Measurements from ENCODE around the gene AGK.
"Not testable (repeated sequence)": the region's sequence is repeated elsewhere in the genome, so short reads cannot be mapped to it uniquely, and the experiment has no call there.

AGK gene

GRCh38 chr7:141685285-141686023 is 134.2 kb downstream of the AGK start:
- no peak for FAIRE-seq

- no peak for FAIRE-seq
Observed at GRCh38 chr7:141686074-141686473, 134.9 kb downstream of the AGK start.

- no peak for FAIRE-seq
Observed at GRCh38 chr7:141686670-141687069, 135.5 kb downstream of the AGK start.

DNA sequence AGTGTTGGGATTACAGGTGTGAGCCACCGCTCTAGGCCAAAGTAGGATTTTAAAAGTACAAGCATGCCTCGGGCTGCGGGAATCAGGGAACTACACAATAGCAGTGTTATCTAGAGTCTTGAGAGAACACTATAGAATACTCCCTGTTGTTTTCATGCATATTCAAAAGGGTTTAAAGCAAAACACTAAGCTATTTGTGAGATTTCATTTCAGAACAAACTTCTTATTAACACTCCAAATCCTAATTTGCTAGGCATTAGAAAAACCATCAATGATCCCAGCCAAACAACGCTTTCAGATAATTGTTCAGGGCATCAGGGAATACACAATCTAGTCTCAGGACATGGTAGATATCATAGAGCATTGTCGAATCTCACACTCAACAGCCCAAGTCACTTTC is 136.8 kb downstream of the AGK start:
- no peak for FAIRE-seq

- FAIRE-seq: not testable (repeated sequence)
Observed at GRCh38 chr7:141689072-141689825, 138.0 kb downstream of the AGK start.

DNA sequence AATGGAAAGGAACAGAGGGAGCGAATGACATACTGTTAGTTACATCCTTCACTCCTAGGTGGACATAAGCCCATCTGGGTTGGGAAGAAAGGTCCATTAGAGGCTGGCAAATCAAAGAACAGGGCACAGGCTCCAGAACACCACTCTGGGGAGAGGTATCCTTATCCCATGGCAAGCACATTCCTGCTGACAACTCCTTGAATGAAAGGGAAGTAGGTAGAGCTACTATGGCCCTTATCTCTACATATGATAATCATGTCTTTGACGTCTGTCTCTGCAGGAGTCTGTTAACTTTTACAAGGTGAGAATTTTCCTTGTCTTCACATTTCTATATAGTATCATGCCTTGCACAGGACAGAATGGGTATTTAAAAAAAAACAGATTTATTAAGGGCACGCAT is 140.3 kb downstream of the AGK start:
- no peak for FAIRE-seq

DNA sequence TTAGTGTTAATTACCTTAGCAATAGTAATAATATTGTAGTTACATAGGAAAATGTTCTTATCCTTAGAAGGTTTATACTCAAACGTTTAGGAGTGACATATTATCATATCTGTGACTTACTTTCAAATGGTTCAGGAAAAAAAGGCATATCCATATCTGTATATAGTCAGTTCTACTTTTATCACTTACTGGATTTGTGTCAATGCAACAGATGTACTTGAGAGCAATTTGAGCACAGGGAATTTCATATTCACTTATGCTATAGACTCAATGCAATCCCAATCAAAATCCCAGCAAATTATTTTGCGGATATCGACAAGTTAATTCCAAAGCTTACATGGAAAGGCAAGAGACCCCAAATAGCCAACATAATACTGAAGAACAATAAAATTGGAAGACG is 140.8 kb downstream of the AGK start:
- FAIRE-seq: no peak

GRCh38 chr7:141693082-141693481 is 141.9 kb downstream of the AGK start:
- no peak for FAIRE-seq

- no peak for FAIRE-seq
Observed at GRCh38 chr7:141695803-141696289, 144.6 kb downstream of the AGK start.

- FAIRE-seq: peak; percentile 13
Observed at GRCh38 chr7:141696348-141696747, 145.1 kb downstream of the AGK start.

DNA sequence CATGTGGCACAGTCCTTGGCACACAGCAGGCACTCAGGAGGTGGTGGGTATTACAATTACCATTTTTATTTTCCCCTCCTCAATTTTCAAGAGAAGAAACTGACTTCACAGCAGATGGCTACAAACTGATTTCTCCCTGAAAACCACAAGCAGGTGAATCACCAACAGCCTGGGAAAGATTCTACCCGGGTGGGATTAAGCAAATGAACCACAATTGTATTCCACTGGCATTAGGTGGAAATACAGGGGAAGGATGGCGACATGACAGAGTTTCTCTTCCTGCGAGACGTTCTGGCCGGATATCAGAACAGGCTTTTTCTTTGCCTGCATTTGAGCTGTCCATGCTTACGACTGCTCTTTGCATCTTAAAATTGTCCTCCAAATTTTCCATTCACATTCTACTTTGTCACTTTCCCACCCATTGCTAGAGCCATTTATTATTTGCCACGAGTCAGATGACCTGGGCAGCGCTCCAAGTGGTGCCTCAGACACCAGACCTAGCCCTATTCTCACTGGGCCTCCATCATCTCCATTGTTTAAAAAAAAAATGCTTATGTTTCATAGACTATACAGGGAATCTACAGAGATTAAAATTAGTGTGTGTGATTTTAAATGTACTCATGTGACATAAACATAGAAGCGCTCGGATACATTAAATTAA is 146.1 kb downstream of the AGK start:
- FAIRE-seq: no peak

DNA sequence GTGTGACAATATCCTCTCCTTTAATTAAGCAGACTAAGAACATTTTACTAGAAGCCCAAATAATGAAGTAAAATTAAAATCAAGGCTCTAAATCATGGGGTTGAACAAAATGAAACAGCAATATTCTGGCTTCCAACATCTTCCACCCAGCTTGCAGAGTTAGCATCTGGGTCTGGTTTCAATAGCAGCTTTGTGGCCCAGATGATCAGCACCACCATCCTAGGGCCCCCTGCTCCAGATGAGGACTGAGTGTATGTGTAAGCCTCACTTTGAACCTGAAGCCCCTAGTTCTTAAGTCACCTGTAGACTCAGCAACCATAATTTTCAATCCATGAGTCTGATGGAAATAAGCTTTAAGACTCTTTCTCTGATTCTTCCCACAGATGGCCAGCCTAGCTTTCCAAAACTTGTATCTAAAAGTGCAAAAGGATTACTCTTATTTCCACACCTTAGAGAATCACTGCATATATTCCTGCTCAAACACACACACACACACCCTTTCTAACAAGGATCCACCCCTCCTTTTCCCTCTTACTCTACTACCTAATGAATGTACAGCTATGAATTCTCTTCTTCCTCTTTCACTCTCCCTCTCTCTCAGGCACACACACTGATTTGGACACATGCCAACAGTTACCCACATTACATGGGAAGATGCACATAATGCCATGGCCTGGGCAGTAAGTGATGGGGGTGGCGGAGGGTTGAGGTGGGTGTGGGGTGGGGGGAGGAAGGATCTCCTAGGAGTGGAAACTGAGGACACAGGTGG is 147.2 kb downstream of the AGK start:
- FAIRE-seq: no peak

DNA sequence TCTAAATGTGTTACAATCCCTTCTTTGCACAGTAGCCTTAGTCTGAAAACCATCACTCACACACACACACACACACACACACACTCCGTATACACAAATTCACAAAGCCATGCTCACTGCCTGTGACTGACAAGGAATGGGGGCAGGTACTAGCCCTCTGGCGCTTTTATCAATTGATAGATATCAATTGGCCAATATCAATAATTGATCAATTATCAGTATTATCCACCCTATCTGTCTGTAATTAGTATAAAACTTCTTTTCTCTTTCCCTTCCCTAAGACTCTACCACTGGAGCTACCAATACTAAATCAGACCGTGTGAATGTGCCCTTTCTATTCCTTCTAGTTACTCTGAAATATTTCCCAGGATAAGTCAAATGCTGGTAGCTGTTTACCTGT is 148.7 kb downstream of the AGK start:
- FAIRE-seq: no peak

- FAIRE-seq: no peak
Observed at GRCh38 chr7:141700296-141700847, 149.2 kb downstream of the AGK start.

GRCh38 chr7:141700848-141701371 is 149.7 kb downstream of the AGK start:
- FAIRE-seq: no peak

DNA sequence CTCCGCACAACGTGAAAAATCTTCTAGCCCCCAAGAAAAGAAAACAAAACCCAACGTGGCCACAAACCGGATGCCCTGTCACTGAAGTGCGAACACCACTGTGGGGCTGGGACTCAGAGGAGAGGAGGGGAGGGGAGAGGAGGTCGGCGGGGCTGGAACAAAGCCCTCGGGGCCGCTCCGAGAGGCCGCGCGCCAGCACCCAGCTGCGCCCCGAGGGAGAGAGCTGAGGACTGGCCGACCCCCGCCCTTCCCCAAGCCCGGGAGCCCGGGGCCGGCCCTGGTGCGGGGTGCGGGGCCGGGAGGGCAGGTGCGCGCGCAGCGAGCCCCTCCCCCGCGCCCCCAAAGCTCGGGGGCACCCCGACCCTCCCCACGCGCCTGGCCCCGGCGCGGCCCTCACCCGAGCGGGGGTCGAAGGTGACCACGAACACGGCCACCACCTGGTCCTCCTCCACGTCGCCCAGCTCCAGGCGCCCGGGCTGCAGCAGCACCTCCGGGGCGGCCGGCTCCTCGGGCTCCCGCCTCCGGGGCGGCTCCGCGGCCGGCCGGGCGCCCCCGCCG is 150.4 kb downstream of the AGK start:
- no peak for FAIRE-seq

- FAIRE-seq: peak; percentile 47
Observed at GRCh38 chr7:141702047-141702567, 150.9 kb downstream of the AGK start, which contains the start of gene DENND11. TSS of gene DENND11 (minus strand) at chr7:141702166. CDS start at chr7:141702153, 13 bp downstream.

DNA sequence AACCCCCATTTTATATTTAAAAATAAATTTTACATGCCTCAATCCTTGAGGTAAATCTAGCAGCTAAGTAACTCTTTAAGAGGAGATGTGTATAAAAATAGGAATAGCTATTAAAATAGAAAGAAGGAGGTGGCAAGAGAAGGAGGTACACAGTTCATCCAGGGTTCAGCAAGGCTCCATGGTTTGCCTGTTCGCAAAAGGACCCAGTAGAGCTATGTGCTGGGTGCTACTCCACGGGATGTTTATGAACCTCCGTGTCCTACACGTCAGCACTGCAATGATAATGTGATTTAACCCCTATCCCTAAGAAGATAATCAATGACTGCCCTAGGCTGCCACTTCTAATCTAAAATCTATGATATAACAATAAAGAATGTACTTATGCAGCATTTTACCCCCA is 151.7 kb downstream of the AGK start:
- FAIRE-seq: no peak

DNA sequence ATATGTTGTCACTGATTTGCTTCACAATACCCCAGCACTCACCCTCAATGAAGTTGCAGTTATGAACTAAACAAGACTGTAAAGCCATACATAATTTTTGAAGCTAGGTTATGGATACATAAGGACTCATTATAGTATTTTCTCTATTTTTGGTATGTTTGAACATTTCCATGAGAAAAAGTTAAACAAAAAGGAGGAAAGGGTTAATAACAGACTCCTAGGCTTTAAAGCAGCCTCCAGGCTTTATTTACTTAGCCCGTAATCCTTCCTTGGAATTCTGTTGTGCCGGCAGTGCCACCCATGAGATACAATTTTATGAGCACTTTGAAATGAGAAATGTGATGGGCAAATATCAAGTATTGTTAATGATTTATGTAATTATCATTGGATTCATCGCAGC is 152.9 kb downstream of the AGK start:
- peak; percentile 65 for FAIRE-seq

DNA sequence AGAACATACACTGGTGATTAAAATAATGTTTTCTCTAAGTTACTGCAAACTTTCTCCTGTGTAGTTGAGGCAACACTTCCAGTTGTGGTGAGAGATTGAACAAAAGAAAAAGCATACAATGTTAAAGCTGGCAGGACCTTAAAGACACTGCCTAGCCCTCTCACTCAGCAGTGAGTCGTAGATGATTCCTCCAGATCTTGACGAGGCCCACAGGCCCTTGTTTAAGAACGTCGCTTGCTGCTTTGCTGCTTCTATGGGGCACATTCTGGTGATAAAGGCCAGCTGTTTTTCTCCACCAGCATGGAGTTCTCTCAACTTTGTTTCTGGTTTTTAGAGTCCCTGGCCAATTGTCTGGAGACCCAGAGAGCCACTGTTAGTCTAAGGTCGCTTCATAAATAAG is 153.5 kb downstream of the AGK start:
- no peak for FAIRE-seq

All from islet of Langerhans (tissue), 1 donor.